HepG2 (cell line): ENCODE data around the gene MBD5. TPM values are rescaled to one million over a fixed set of nuclear protein-coding genes. Genes with fewer than 3 reads are reported as not detected.

Experiments
- ATAC-seq: fragments of 200-7000 bp; cut with Tn5 transposase; 3 replicates; pipeline ENCODE4 v1.9.1; 2020; ENCODE audit warnings: mild to moderate bottlenecking, moderate library complexity
- BruUV-seq: library from RNA; stranded (reverse); fragments of 400-500 nt; replicated peaks from 2 replicates; lab custom pipeline; 2021; lab: Mats Ljungman, UMichigan
- CTCF ChIA-PET: fragments of 300-600 bp; formaldehyde crosslinking; extraction: SDS; loops from one replicate; lab custom pipeline; 2021; ENCODE audit warnings: low total read pairs, inconsistent platforms, low intra/inter-chr PET ratio; lab: Yijun Ruan, JAX
- POLR2A ChIA-PET: fragments of 350-600 bp; sonication (Branson Sonifier 250); formaldehyde crosslinking; loops from one replicate; lab custom pipeline; 2020; ENCODE audit warnings: antibody characterized with exemption, inconsistent platforms; lab: Yijun Ruan, JAX
- DNase-seq: peaks from one replicate; pipeline ENCODE4 v3.0.0-alpha.2; 2015; ENCODE audit warnings: low spot score
- FAIRE-seq: peaks from 3 replicates; lab custom pipeline; 2011; peaks lifted over from hg19 to GRCh38; lab: Jason Lieb, UNC
- H2AFZ ChIP-seq: one replicate; pipeline ENCODE4 v1.6.1; 2011; ENCODE audit warnings: low read length, inconsistent platforms
- H3K27ac ChIP-seq: fragments of 300-600 bp; 3 replicates; pipeline ENCODE4 v1.8.0; 2011; ENCODE audit warnings: mixed run types, mild to moderate bottlenecking, mixed read lengths, low read length, inconsistent platforms; ENCODE audit not compliant: insufficient read depth; ENCODE audit errors: extremely low read length
- H3K27me3 ChIP-seq, 2 experiments: fragments of 200-600 bp in 1 of 2; 2 replicates in 1 of 2; 3 replicates in 1 of 2; pipeline versions ENCODE4 v1.6.0 to v1.8.0; 2011; ENCODE audit warnings: low read length in 2 of 2, mild to moderate bottlenecking in 2 of 2, moderate library complexity in 2 of 2, inconsistent platforms in 1 of 2; ENCODE audit not compliant: insufficient read depth in 2 of 2, control insufficient read depth in 1 of 2
- H3K36me3 ChIP-seq, 2 experiments: fragments of 200-600 bp in 1 of 2; replicated peaks in 1 of 2; 2 replicates in 1 of 2; 3 replicates in 1 of 2; pipeline versions ENCODE4 v1.5.1 to v1.8.0; 2011; ENCODE audit warnings: low read length in 2 of 2, inconsistent platforms in 1 of 2; ENCODE audit not compliant: insufficient read depth in 2 of 2, control insufficient read depth in 1 of 2
- H3K4me1 ChIP-seq: 2 replicates; pipeline ENCODE4 v1.5.1; 2012; ENCODE audit warnings: low read length, inconsistent platforms; ENCODE audit not compliant: insufficient read depth
- H3K4me2 ChIP-seq: 2 replicates; pipeline ENCODE4 v1.6.0; 2011; ENCODE audit warnings: low read depth, low read length, inconsistent platforms
- H3K4me3 ChIP-seq, 3 experiments: fragments of 200-600 bp in 1 of 3; sonication (generic), shearing (Covaris generic) in 1 of 3; replicated peaks in 1 of 3; 2 replicates each; pipeline ENCODE4 v1.5.1; 2011 to 2016; ENCODE audit warnings: low read length in 3 of 3, inconsistent platforms in 2 of 3, low read depth in 2 of 3, mild to moderate bottlenecking in 2 of 3, control low read depth in 1 of 3, mixed read lengths in 1 of 3; ENCODE audit not compliant: insufficient read depth in 1 of 3
- H3K79me2 ChIP-seq: one replicate; pipeline ENCODE4 v1.6.1; 2011; ENCODE audit warnings: low read length, inconsistent platforms; ENCODE audit not compliant: insufficient read depth
- H3K9ac ChIP-seq: 2 replicates; pipeline ENCODE4 v1.6.0; 2011; ENCODE audit warnings: mild to moderate bottlenecking, low read depth, low read length, inconsistent platforms; ENCODE audit not compliant: insufficient read depth
- H3K9me3 ChIP-seq: 2 replicates; pipeline ENCODE4 v1.5.1; 2012; ENCODE audit warnings: mild to moderate bottlenecking, low read length
- H4K20me1 ChIP-seq: 2 replicates; pipeline ENCODE4 v1.6.0; 2011; ENCODE audit warnings: inconsistent platforms, mild to moderate bottlenecking, low read length, moderate library complexity; ENCODE audit not compliant: insufficient read depth
- ATF3 ChIP-seq: sonication (generic); formaldehyde crosslinking; IDR thresholded peaks from 2 replicates; pipeline ENCODE4 v1.4.0; 2020; ENCODE audit warnings: missing genetic modification reagents
- GTF3A ChIP-seq: sonication (generic); formaldehyde crosslinking; conservative IDR thresholded peaks from 2 replicates; pipeline ENCODE4 v1.4.0; 2020; ENCODE audit warnings: mild to moderate bottlenecking, missing genetic modification reagents
- ISX ChIP-seq: sonication (generic); formaldehyde crosslinking; conservative IDR thresholded peaks from 2 replicates; pipeline ENCODE4 v1.5.0; 2020; ENCODE audit warnings: missing genetic modification reagents
- KDM4B ChIP-seq: sonication (generic); formaldehyde crosslinking; IDR thresholded peaks from 2 replicates; pipeline ENCODE4 v1.4.0; 2020; ENCODE audit warnings: missing genetic modification reagents
- MAFG ChIP-seq: sonication (generic); formaldehyde crosslinking; IDR thresholded peaks from 2 replicates; pipeline ENCODE4 v1.5.1; 2020; ENCODE audit warnings: mild to moderate bottlenecking, missing genetic modification reagents
- MATR3 ChIP-seq: sonication (generic); formaldehyde crosslinking; IDR thresholded peaks from 2 replicates; pipeline ENCODE4 v1.4.0; 2020; ENCODE audit warnings: missing genetic modification reagents
- MED1 ChIP-seq: sonication (generic); formaldehyde crosslinking; IDR thresholded peaks from 2 replicates; pipeline ENCODE4 v1.4.0; 2020; ENCODE audit warnings: missing genetic modification reagents
- XRCC5 ChIP-seq: fragments of 200-400 bp; formaldehyde crosslinking; optimal IDR thresholded peaks from 2 replicates; pipeline ENCODE3; 2017; ENCODE audit warnings: mild to moderate bottlenecking, low read length
- ZBTB14 ChIP-seq: sonication (generic); formaldehyde crosslinking; IDR thresholded peaks from 2 replicates; pipeline ENCODE4 v1.4.0; 2020; ENCODE audit warnings: missing genetic modification reagents
- ZMAT3 ChIP-seq: sonication (generic); formaldehyde crosslinking; conservative IDR thresholded peaks from 2 replicates; pipeline ENCODE4 v1.7.0; 2021; ENCODE audit warnings: missing genetic modification reagents
- ZNF282 ChIP-seq: fragments of 450-650 bp; IDR thresholded peaks from 2 replicates; pipeline ENCODE4 v1.6.1; 2018; ENCODE audit not compliant: partially characterized antibody
- ZNF30 ChIP-seq: sonication (generic); formaldehyde crosslinking; IDR thresholded peaks from 2 replicates; pipeline ENCODE4 v1.5.0; 2020; ENCODE audit warnings: mild to moderate bottlenecking, missing genetic modification reagents
- ZNF34 ChIP-seq: sonication (generic); formaldehyde crosslinking; IDR thresholded peaks from 2 replicates; pipeline ENCODE4 v1.4.0; 2020; ENCODE audit warnings: mild to moderate bottlenecking, missing genetic modification reagents, borderline replicate concordance
- ZNF460 ChIP-seq: sonication (generic); formaldehyde crosslinking; IDR thresholded peaks from 2 replicates; pipeline ENCODE4 v1.5.1; 2020; ENCODE audit warnings: missing genetic modification reagents, mild to moderate bottlenecking, borderline replicate concordance
- ZNF547 ChIP-seq: sonication (generic); formaldehyde crosslinking; IDR thresholded peaks from 2 replicates; pipeline ENCODE4 v1.5.1; 2020; ENCODE audit warnings: mild to moderate bottlenecking, missing genetic modification reagents
- ZSCAN5A ChIP-seq: sonication (generic); formaldehyde crosslinking; IDR thresholded peaks from 2 replicates; pipeline ENCODE4 v1.8.0; 2022; ENCODE audit warnings: mild to moderate bottlenecking, missing genetic modification reagents, borderline replicate concordance
- WGBS: methylation state at CpG from one replicate; pipeline ENCODE4 v1.1.6; 2017; ENCODE audit warnings: low lambda C conversion rate; 5-methylcytosine and 5-hydroxymethylcytosine counted together
- in situ Hi-C: cut with HindIII; loops from 2 replicates; pipeline ENCODE4 v1.10.0; 2017; ENCODE audit warnings: low pct_unique_long_range_greater_than_20kb; ENCODE audit not compliant: extremely low pct_ligation_motif_present
- intact Hi-C: fragments of 100-400 bp; cut with micrococcal nuclease; formaldehyde crosslinking; loops from one replicate; pipeline ENCODE4 v1.10.0; 2022; ENCODE audit not compliant: unreplicated experiment
- polyA plus RNA-seq, 8 experiments: library from polyadenylated mRNA; depleted of rRNA in 3 of 8; stranded (reverse) in 7 of 8; unstranded in 1 of 8; fragments of >200 nt; fragmentation: Illumina TruSeq in 4 of 8; extraction: Trizol in 4 of 8; gene quantifications; 2 replicates each; pipeline versions ENCODE4 v1.2.1 to v1.2.3, GENCODE V29; 2011 to 2016; ENCODE audit warnings: low read depth in 4 of 8, missing spikeins in 1 of 8, mixed read lengths in 1 of 8; ENCODE audit not compliant: insufficient read depth in 1 of 8
- total RNA-seq, 5 experiments: library from RNA; depleted of rRNA; stranded (reverse); fragments of >200 nt; fragmentation: Illumina TruSeq; extraction: Trizol; gene quantifications; 2 replicates each; pipeline ENCODE4 v1.2.3, GENCODE V29; 2016; ENCODE audit warnings: low read depth in 1 of 5

MBD5 gene
- total and polyA plus RNA-seq, 2 of the 13 experiments (the other 11 are each of a cell fraction or from before 2014, with no cell fraction given): 13.5 to 26.4 TPM

GRCh38 chr2:148013876-148014275 is 7.0 kb upstream of the MBD5 start:
- CTCF ChIA-PET: no interaction called here
- 100% methylated on average over 2 of the region's 2 CpGs for WGBS
- no peak overlapping the region for H3K9ac ChIP-seq
- no peak overlapping the region for H3K4me2 ChIP-seq
- H3K27ac ChIP-seq: no peak overlapping the region
- H3K27me3 ChIP-seq: no peaks in the 10 kb centered on the region
- intact Hi-C loops: no loop called here
- BruUV-seq: no TSS peak
- no peak overlapping the region for H3K4me3 ChIP-seq
- no peak for FAIRE-seq
- TF ChIP-seq MAFG (CRISPR knock-in tag) (no peak), GTF3A (no peak), KDM4B (CRISPR knock-in tag) (no peak), ZSCAN5A (no peak), ZNF34 (CRISPR knock-in tag) (no peak), ZNF547 (CRISPR knock-in tag) (no peak), ZMAT3 (no peak), MED1 (CRISPR knock-in tag) (no peak), ATF3 (CRISPR knock-in tag) (no peak), MATR3 (CRISPR knock-in tag) (no peak), XRCC5 (no peak), ZNF460 (CRISPR knock-in tag) (no peak), ZBTB14 (no peak), ISX (CRISPR knock-in tag) (no peak), ZNF30 (CRISPR knock-in tag) (no peak), ZNF282 (no peak)
- no peak overlapping the region for H2AFZ ChIP-seq
- POLR2A ChIA-PET: no interaction called here
- peaks cover 0 to 5% of the 10 kb centered on the region in 2 experiments; a peak in 1 of 5 replicates for H3K36me3 ChIP-seq
- DNase-seq: no peak
- ATAC-seq: no peak
- peaks cover 28% of the 10 kb centered on the region for H3K4me1 ChIP-seq
- peaks cover 54% of the 10 kb centered on the region for H4K20me1 ChIP-seq
- H3K79me2 ChIP-seq: peaks cover 98% of the 10 kb centered on the region
- in situ Hi-C loops: no loop called here
- no peaks in the 10 kb centered on the region for H3K9me3 ChIP-seq
